GM10248 (cell line): Measurements from ENCODE around the gene SGIP1.

Experiments used
- CTCF ChIA-PET: fragments of 300-600 bp; sonication (Branson Sonifier 250); formaldehyde crosslinking; extraction: SDS; loops from one replicate; lab custom pipeline; 2021; ENCODE audit warnings: antibody characterized with exemption; lab: Yijun Ruan, JAX
- POLR2A ChIA-PET: fragments of 350-650 bp; sonication (Branson Sonifier 250); formaldehyde crosslinking; extraction: SDS; loops from one replicate; lab custom pipeline; 2020; ENCODE audit warnings: antibody characterized with exemption; lab: Yijun Ruan, JAX
- DNase-seq: peaks from one replicate; pipeline ENCODE4 v3.0.0; 2012; ENCODE audit errors: extremely low spot score
- TF ChIP-seq, protein P1 (sequence below): IDR thresholded peaks from 2 replicates; pipeline ENCODE4 v1.5.1; 2012; ENCODE audit warnings: mild to moderate bottlenecking, low read depth; ENCODE audit errors: extremely low read depth, missing control alignments, control extremely low read depth

Gene SGIP1, protein sequence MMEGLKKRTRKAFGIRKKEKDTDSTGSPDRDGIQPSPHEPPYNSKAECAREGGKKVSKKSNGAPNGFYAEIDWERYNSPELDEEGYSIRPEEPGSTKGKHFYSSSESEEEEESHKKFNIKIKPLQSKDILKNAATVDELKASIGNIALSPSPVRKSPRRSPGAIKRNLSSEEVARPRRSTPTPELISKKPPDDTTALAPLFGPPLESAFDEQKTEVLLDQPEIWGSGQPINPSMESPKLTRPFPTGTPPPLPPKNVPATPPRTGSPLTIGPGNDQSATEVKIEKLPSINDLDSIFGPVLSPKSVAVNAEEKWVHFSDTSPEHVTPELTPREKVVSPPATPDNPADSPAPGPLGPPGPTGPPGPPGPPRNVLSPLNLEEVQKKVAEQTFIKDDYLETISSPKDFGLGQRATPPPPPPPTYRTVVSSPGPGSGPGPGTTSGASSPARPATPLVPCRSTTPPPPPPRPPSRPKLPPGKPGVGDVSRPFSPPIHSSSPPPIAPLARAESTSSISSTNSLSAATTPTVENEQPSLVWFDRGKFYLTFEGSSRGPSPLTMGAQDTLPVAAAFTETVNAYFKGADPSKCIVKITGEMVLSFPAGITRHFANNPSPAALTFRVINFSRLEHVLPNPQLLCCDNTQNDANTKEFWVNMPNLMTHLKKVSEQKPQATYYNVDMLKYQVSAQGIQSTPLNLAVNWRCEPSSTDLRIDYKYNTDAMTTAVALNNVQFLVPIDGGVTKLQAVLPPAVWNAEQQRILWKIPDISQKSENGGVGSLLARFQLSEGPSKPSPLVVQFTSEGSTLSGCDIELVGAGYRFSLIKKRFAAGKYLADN

GRCh38 chr1:66533804-66534740 lies at the start of gene SGIP1:
SGIP1 (plus strand) TSS chr1:66534153; CDS start chr1:66534359, 206 bp downstream.
- TF ChIP-seq, protein P1, sequence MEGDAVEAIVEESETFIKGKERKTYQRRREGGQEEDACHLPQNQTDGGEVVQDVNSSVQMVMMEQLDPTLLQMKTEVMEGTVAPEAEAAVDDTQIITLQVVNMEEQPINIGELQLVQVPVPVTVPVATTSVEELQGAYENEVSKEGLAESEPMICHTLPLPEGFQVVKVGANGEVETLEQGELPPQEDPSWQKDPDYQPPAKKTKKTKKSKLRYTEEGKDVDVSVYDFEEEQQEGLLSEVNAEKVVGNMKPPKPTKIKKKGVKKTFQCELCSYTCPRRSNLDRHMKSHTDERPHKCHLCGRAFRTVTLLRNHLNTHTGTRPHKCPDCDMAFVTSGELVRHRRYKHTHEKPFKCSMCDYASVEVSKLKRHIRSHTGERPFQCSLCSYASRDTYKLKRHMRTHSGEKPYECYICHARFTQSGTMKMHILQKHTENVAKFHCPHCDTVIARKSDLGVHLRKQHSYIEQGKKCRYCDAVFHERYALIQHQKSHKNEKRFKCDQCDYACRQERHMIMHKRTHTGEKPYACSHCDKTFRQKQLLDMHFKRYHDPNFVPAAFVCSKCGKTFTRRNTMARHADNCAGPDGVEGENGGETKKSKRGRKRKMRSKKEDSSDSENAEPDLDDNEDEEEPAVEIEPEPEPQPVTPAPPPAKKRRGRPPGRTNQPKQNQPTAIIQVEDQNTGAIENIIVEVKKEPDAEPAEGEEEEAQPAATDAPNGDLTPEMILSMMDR, result no peak
- DNase-seq, result peak; percentile 14
- ChIA-PET CTCF (interaction anchor here (1.0 to 1.1 kb wide), 2 partner anchors 30 to 97 kb away, joined by 3 read pairs; no protein-coding TSS in a partner anchor), POLR2A (no interaction called here)

DNA sequence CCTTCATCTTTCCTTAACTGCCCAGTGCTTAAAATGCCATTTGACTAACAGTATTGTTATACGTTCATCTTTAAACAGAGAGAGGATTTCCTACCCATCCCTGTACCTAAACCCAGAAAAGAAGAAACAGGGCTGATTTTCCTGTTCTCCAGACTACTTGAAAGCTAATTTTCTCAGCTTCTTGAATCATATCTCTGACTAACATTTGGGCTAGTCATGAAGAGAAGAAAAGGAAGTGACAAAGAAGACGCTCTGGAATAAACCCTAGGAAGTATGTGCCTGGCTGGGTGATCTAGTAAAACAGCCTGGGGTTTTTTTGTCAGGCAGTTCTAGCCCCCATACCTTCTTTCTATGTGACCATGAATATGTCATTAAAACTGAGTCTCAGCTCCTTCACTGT lies 44.8 kb upstream of the SGIP1 start:
- TF ChIP-seq, protein P1, result no peak
- ChIA-PET CTCF (interaction anchor here (3.5 kb wide), 1 partner anchor 15 kb away, joined by 16 read pairs; no protein-coding TSS in a partner anchor), POLR2A (no interaction called here)
- no peak for DNase-seq

DNA sequence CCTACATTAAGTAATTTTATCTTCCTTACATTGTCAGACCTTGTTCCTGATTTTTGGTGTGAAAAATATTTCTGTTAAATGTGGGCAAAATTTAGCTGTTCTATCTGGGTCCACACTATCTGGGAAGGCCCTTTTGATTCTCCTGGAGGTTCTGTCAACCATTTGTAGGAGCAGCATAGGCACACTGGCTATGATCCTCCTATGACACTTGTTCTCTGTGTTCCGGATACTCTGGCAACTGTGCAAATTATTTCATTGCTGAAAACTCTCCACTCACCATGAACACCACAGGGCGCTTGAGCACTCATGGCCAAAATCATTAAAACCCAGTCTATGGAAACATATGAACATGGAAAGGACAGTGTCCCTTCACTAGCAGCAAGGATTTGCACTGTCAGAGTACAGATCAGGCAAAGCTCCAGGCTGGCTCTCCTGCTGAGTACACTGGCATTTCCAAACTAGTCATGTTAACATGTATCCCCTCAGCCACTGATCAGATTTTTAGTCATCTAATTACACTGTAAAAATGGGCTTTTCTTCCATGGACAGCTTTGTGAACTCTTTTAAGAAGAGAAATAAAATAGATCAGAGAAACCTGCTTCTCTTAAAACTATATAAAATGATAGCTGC lies 43.9 kb upstream of the SGIP1 start:
- CTCF ChIA-PET, result interaction anchor here (1.2 to 3.5 kb wide), 5 partner anchors 14 to 531 kb away, joined by 3 to 16 read pairs (median 4); no protein-coding TSS in a partner anchor
- no peak for DNase-seq
- POLR2A ChIA-PET, result no interaction called here
- TF ChIP-seq, protein P1, result no peak

- DNase-seq, result no peak
- TF ChIP-seq, protein P1, result no peak
- ChIA-PET POLR2A (no interaction called here), CTCF (interaction anchor here (1.2 to 3.5 kb wide), 6 partner anchors 13 to 531 kb away, joined by 3 to 16 read pairs (median 4); no protein-coding TSS in a partner anchor)
These were observed 43.1 kb upstream of the SGIP1 start for GRCh38 chr1:66490816-66491215.

GRCh38 chr1:66492424-66492823 lies 41.5 kb upstream of the SGIP1 start:
- ChIA-PET POLR2A (no interaction called here), CTCF (interaction anchor here (2.1 to 3.5 kb wide), 2 partner anchors 11 to 239 kb away, joined by 4 to 16 read pairs; no protein-coding TSS in a partner anchor)
- TF ChIP-seq, protein P1, result no peak
- no peak for DNase-seq
